Stimulated activated CD8-positive, alpha-beta memory T cell treated with anti-CD3 and anti-CD28 coated beads, Interleukin-12 subunit alpha, Interleukin-12 subunit beta, amount 100 ng/mL, for 1 hour (primary cell): ENCODE data around the gene KRTAP10-2.
"Not testable (repeated sequence)": the region's sequence is repeated elsewhere in the genome, so short reads cannot be mapped to it uniquely, and the experiment has no call there.

Experiments
- DNase-seq: peaks from one replicate; pipeline ENCODE4 v3.0.0-alpha.2; 2020; ENCODE audit warnings: low read depth

KRTAP10-2 gene

DNA sequence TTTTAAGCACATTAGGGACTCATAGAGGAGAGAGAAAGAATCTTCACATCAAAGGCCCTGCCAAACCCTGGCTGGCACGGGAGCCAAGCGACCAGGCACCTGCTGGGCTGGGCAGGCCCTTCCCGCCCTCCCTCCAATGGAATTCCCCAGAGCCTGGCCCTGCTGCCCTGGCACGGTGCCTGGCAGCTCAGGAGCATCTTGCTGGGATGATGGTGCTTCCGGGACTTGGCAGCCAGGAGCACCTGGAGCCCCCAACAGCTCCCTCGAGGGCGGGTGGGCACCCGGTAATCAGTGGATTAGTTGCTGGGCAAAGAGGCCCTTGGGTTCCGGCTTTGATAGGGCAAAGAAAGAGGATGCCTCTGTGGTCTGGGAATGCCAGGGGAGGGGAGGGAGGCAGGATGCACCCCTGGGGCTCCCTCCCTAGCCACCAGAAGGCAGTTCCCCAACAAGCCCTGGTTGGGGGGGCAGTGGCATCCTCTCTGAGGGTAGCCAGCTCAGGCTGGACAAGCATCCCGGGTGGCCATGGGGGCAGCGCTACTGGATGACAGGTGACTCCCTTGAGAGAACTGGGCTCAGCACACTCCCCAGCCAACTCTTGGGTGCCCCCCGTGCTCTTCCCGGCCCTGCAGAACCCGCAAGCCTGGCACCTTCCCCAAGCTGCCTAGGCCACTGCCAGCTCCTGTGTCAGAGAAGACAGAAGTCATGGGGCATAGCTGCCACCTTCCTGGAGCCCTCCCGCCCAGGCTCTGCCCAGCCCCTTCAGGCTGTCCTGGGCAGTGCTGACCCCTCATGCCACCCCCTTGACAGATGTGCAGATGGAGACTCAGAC is 37.7 kb downstream of the KRTAP10-2 start:
- no peak for DNase-seq

DNA sequence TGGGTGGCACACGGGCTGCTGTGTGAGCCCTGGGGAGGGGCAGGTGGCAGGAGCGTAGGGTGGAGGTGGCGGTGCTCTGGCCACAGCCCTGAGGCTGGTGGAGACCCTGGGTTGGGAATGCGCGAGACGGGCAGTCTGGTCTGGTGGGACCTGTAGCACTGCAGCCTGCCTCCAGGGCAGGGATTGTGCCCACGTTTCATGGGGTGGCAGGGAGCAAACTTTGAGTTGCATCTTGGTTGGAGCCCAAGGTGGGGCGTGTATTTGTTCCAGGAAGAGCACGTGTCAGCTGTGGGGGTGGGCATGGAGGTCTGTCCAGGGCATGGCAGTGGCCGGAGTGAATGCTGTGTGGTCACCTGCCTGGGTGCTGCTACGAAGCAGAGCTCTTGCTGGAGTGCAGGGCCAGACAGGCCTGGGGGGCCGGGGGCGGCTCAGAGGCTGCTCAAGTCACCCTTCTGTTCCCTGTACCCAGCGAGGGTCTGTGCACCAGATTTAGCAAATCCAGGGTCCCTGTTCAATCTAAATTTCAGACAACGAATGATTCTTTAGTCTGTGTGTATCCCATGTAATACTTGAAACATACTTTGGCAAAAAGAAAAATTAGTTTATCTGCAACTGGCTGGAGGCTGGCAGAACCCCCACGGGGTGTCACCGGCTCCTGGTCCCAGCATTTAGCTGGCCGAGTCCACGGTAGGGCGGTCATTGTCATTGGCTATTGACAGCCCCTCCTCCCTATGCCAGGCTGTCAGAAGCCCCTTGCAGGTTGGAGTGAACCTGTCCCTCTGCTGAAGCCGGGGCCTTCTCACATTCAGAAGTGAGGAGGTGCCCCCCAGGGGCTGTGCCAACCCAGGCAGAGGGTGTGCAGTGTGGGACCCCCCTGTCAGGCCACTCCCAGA is 38.6 kb downstream of the KRTAP10-2 start:
- no peak for DNase-seq

- DNase-seq, result no peak
Measured at GRCh38 chr21:44511938-44512275, 39.4 kb downstream of the KRTAP10-2 start.

- no peak for DNase-seq
Measured at GRCh38 chr21:44511219-44511937, 39.9 kb downstream of the KRTAP10-2 start.

DNA sequence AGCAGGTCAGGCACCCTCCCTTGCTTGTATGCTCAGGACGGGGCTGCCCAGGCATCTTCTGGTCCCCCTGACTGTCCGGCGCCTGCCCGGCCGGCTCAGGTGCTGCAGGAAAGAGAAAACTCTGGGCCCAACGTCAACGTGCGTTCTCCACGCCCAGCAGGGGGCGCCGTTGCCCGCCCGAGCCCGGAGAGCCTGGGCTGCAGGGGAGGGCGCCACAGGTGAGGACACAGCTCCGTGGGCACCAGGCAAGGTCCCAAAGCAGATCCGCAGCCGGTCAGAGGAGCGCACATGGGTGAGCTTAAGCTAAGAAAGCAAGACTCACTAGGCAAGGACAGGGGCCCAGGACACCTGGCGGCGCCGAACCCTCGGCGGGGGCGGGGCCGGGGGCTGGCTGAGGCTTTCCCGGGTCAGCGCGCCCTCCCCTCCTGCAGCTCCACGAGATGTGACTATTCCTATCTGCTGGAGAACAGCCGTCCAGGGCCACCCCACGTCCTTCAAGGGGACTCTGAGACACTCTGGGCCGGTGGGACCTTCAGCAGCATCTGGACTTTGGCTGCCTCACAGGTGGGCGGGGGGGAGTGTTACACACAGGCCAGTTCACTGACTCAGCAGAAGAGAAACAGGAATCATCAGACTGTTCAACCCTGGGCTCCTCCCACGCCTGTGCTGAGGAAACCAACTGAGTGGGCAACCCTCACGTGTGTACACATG is 40.6 kb downstream of the KRTAP10-2 start:
- peak; percentile 70 for DNase-seq

GRCh38 chr21:44510109-44510507 is 41.2 kb downstream of the KRTAP10-2 start:
- DNase-seq, result no peak

DNA sequence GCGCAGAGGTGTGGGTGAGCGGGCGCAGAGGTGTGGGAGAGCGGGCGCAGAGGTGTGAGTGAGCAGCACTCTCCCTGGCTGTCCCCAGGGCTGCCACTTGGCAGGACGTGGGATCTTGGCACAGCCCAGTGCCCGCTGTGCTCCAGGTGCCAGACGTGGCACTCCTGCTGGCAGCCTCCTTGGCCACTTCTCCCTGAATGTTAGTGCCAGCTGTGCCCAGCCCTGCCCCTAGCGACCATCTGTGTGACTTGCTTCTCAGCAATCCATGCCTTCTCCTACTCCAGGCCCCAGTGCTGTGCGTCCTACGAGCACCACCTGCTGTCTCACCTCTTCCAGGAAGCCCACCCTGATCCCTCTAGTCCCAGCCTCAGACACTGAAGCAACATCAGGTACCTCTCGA is 41.8 kb downstream of the KRTAP10-2 start:
- DNase-seq, result no peak

DNA sequence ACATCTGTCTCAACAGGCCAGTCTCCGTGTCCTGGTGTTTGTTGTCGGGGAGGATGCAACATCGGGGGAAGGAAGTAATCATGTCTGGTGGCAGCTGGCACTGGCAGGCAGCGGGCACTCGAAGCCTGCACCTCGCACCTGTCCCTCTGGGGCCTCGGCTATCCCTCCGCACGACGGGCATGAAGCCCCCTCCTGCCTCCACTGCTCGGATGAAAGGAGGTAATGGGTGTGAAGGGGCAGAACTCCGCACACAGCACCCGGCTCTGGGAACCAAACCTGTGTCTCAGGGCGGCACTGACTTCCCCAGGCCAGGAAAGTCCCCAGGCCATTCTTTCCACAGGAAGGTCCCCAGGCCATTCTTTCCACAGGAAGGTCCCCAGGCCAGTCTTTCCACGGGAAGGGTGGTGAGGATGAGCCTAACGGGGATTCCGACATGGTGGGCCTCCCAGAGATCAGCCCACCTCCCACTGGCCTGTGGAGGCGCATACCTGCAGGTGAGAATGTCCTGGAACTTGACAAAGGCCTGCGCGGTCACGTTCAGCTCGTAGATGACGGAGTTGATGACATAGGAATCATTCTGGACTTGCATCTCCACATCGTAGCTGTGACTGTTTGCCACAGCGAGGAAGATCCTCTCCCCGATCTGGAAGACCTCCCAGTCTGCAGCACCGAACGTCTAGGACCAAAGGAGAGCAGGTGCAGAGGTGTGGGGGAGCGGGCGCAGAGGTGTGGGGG is 42.4 kb downstream of the KRTAP10-2 start:
- DNase-seq, result no peak

GRCh38 chr21:44508426-44508710 is 42.9 kb downstream of the KRTAP10-2 start:
- no peak for DNase-seq

GRCh38 chr21:44507673-44508425 is 43.5 kb downstream of the KRTAP10-2 start:
- DNase-seq, result no peak

DNA sequence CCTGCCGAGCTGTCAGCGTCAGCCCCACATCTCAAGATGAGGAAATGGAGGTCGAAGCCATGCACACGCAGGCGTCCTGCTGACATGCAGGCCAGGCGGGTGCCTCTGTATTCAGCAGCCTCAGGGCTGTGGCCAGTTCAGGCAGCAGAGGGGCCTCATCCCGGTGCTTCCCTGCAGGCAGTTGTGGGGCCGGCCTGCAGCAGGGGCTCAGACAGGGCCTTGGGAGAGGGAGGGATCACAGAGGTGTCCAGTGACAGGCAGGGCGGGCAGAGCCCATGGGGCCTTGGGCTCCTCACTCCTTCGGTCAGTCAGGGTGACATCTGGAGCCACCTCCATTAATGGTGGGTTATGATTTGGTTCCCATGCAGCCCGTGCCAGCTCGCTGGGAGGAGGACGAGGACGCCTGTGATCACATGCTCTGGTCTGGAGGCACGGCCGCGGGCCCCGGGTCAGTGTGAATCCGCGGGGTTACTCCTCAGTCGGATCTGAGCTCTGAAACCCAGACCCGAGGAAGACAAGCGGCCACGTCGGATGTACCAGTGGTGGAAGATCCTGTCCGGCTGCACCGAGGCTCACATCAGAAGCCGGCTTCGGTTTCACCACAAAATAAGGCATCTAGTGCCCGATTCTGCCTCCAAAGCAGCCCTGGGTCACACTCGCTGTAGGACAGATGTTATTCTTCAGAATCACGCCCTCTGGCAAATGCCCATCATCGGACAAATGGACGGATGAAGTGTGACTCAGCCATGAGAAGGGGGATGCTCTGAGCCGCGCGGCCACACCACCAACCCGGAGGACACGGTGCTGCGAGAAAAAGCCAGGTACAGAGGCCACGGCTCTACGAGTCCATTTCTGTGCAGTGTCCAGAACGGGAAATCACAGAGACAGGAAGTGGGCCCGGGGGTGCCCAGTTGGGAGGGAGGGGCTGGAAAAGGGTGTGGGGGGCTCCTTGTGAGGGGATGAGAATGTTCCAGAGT is 44.7 kb downstream of the KRTAP10-2 start:
- DNase-seq, result no peak

DNA sequence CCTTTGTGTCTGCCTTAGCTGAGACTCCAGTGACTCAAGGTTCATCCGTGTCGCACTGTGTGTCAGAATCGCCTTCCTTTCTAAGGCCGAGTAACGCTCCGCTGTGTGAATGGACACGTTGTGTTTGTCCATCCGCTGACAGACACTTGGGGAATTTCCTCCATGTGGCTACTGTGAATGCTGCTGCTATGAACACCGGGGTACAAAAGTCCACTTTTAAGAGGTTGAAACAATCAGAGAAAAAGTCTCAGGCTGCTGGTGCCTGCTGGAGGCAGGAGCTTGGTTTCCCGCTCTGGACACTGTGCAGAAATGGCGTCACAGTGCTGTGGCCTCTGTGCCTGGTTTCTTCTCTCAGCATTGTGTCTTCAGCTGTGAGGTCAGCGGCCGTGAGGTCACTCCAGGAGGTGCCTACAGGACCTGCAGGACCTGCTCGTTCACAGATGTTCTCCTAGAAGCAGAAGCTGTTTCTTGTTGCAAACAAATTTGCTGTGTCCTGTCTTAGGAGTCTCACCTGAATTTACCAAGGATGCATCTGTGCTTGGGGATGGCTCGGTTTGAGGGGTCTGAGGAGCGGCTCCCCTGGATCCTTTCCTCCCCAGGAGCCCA is 45.5 kb downstream of the KRTAP10-2 start:
- no peak for DNase-seq

- no peak for DNase-seq
Measured at GRCh38 chr21:44503901-44504399, 47.4 kb downstream of the KRTAP10-2 start.

GRCh38 chr21:44503006-44503889 is 48.1 kb downstream of the KRTAP10-2 start:
- not testable (repeated sequence) for DNase-seq

GRCh38 chr21:44502171-44502958 is 48.9 kb downstream of the KRTAP10-2 start:
- no peak for DNase-seq
